ENCODE measurements around the gene SPOP.

Gene SPOP

GRCh38 chr17:49694847-49695697 is 17.2 kb upstream of the SPOP start:
- Histone ChIP-seq H3K27me3 (ENCODE audit: control insufficient read depth in 1 of 2, insufficient read depth in 2 of 2, low read length in 2 of 2) (no peaks in the 10 kb centered on the region), H3K36me3 (ENCODE audit: insufficient read depth, low read length) (peaks cover 3% of the 10 kb centered on the region), H3K4me1 (ENCODE audit: insufficient read depth, low read length) (peaks cover 26% of the 10 kb centered on the region), H3K27ac (ENCODE audit: low read depth, low read length) (peak overlapping the region; percentile 31), H3K4me3 (ENCODE audit: low read depth in 1 of 2, low read length in 2 of 2) (peak overlapping the region; percentile 25 to 38), H3K9me3 (ENCODE audit: low read length) (no peaks in the 10 kb centered on the region), H3K9ac (ENCODE audit: low read length) (no peak overlapping the region)

- no peak overlapping the region for H3K4me3 ChIP-seq (ENCODE audit: low read depth in 1 of 2, low read length in 2 of 2)
- H3K27me3 ChIP-seq (ENCODE audit: control insufficient read depth in 1 of 2, insufficient read depth in 2 of 2, low read length in 2 of 2) = no peaks in the 10 kb centered on the region
- H3K27ac ChIP-seq (ENCODE audit: low read depth, low read length) = peak overlapping the region; percentile 80
- peaks cover 30% of the 10 kb centered on the region for H3K4me1 ChIP-seq (ENCODE audit: insufficient read depth, low read length)
- H3K9ac ChIP-seq (ENCODE audit: low read length) = peak overlapping the region; percentile 41
- H3K36me3 ChIP-seq (ENCODE audit: insufficient read depth, low read length) = no peaks in the 10 kb centered on the region
- no peaks in the 10 kb centered on the region for H3K9me3 ChIP-seq (ENCODE audit: low read length)
Observed at GRCh38 chr17:49692751-49693150, 14.9 kb upstream of the SPOP start.

GRCh38 chr17:49691677-49692191 is 13.8 kb upstream of the SPOP start:
- Histone ChIP-seq H3K36me3 (ENCODE audit: insufficient read depth, low read length) (no peaks in the 10 kb centered on the region), H3K4me1 (ENCODE audit: insufficient read depth, low read length) (peaks cover 33% of the 10 kb centered on the region), H3K9me3 (ENCODE audit: low read length) (no peaks in the 10 kb centered on the region), H3K27me3 (ENCODE audit: control insufficient read depth in 1 of 2, insufficient read depth in 2 of 2, low read length in 2 of 2) (no peaks in the 10 kb centered on the region), H3K4me3 (ENCODE audit: low read depth in 1 of 2, low read length in 2 of 2) (peak overlapping the region in 1 of 2 donors; percentile 17), H3K27ac (ENCODE audit: low read depth, low read length) (peak overlapping the region; percentile 80), H3K9ac (ENCODE audit: low read length) (peak overlapping the region; percentile 62)

GRCh38 chr17:49691086-49691676 is 13.3 kb upstream of the SPOP start:
- peaks cover 33% of the 10 kb centered on the region for H3K4me1 ChIP-seq (ENCODE audit: insufficient read depth, low read length)
- peak overlapping the region; percentile 80 for H3K27ac ChIP-seq (ENCODE audit: low read depth, low read length)
- H3K4me3 ChIP-seq (ENCODE audit: low read depth in 1 of 2, low read length in 2 of 2) = peak overlapping the region in 1 of 2 donors; percentile 17

GRCh38 chr17:49690256-49690655 is 12.4 kb upstream of the SPOP start:
- H3K9ac ChIP-seq (ENCODE audit: low read length) = no peak overlapping the region
- no peaks in the 10 kb centered on the region for H3K27me3 ChIP-seq (ENCODE audit: control insufficient read depth in 1 of 2, insufficient read depth in 2 of 2, low read length in 2 of 2)
- peak overlapping the region; percentile 80 for H3K27ac ChIP-seq (ENCODE audit: low read depth, low read length)
- no peak overlapping the region for H3K4me3 ChIP-seq (ENCODE audit: low read depth in 1 of 2, low read length in 2 of 2)
- no peaks in the 10 kb centered on the region for H3K9me3 ChIP-seq (ENCODE audit: low read length)
- H3K4me1 ChIP-seq (ENCODE audit: insufficient read depth, low read length) = peaks cover 31% of the 10 kb centered on the region
- no peaks in the 10 kb centered on the region for H3K36me3 ChIP-seq (ENCODE audit: insufficient read depth, low read length)

More at GRCh38 chr17:49691086-49691676, 13.3 kb upstream of the SPOP start:
- H3K9me3 ChIP-seq (ENCODE audit: low read length) = no peaks in the 10 kb centered on the region
- no peaks in the 10 kb centered on the region for H3K27me3 ChIP-seq (ENCODE audit: control insufficient read depth in 1 of 2, insufficient read depth in 2 of 2, low read length in 2 of 2)
- no peaks in the 10 kb centered on the region for H3K36me3 ChIP-seq (ENCODE audit: insufficient read depth, low read length)
- H3K9ac ChIP-seq (ENCODE audit: low read length) = peak overlapping the region; percentile 62

GRCh38 chr17:49688848-49689247 is 11.0 kb upstream of the SPOP start:
- H3K9me3 ChIP-seq (ENCODE audit: low read length) = no peaks in the 10 kb centered on the region
- H3K27me3 ChIP-seq (ENCODE audit: control insufficient read depth in 1 of 2, insufficient read depth in 2 of 2, low read length in 2 of 2) = no peaks in the 10 kb centered on the region
- H3K4me3 ChIP-seq (ENCODE audit: low read depth in 1 of 2, low read length in 2 of 2) = no peak overlapping the region
- peaks cover 25% of the 10 kb centered on the region for H3K4me1 ChIP-seq (ENCODE audit: insufficient read depth, low read length)
- H3K27ac ChIP-seq (ENCODE audit: low read depth, low read length) = peak overlapping the region; percentile 71
- no peak overlapping the region for H3K9ac ChIP-seq (ENCODE audit: low read length)
- no peaks in the 10 kb centered on the region for H3K36me3 ChIP-seq (ENCODE audit: insufficient read depth, low read length)

- Histone ChIP-seq H3K9me3 (ENCODE audit: low read length) (no peaks in the 10 kb centered on the region), H3K4me1 (ENCODE audit: insufficient read depth, low read length) (peaks cover 25% of the 10 kb centered on the region), H3K27me3 (ENCODE audit: control insufficient read depth in 1 of 2, insufficient read depth in 2 of 2, low read length in 2 of 2) (no peaks in the 10 kb centered on the region), H3K9ac (ENCODE audit: low read length) (no peak overlapping the region), H3K4me3 (ENCODE audit: low read depth in 1 of 2, low read length in 2 of 2) (no peak overlapping the region), H3K36me3 (ENCODE audit: insufficient read depth, low read length) (no peaks in the 10 kb centered on the region), H3K27ac (ENCODE audit: low read depth, low read length) (peak overlapping the region; percentile 71)
Observed at GRCh38 chr17:49687878-49688491, 10.1 kb upstream of the SPOP start.

- Histone ChIP-seq H3K27ac (ENCODE audit: low read depth, low read length) (no peak overlapping the region), H3K9ac (ENCODE audit: low read length) (no peak overlapping the region), H3K36me3 (ENCODE audit: insufficient read depth, low read length) (no peaks in the 10 kb centered on the region), H3K4me1 (ENCODE audit: insufficient read depth, low read length) (peaks cover 4% of the 10 kb centered on the region), H3K27me3 (ENCODE audit: control insufficient read depth in 1 of 2, insufficient read depth in 2 of 2, low read length in 2 of 2) (no peaks in the 10 kb centered on the region), H3K9me3 (ENCODE audit: low read length) (no peaks in the 10 kb centered on the region), H3K4me3 (ENCODE audit: low read depth in 1 of 2, low read length in 2 of 2) (no peak overlapping the region)
Observed at GRCh38 chr17:49681106-49681979, 3.4 kb upstream of the SPOP start.

GRCh38 chr17:49680314-49680713 is 2.4 kb upstream of the SPOP start:
- Histone ChIP-seq H3K36me3 (ENCODE audit: insufficient read depth, low read length) (no peaks in the 10 kb centered on the region), H3K9me3 (ENCODE audit: low read length) (no peaks in the 10 kb centered on the region), H3K4me1 (ENCODE audit: insufficient read depth, low read length) (peaks cover 8% of the 10 kb centered on the region), H3K9ac (ENCODE audit: low read length) (no peak overlapping the region), H3K27me3 (ENCODE audit: control insufficient read depth in 1 of 2, insufficient read depth in 2 of 2, low read length in 2 of 2) (no peaks in the 10 kb centered on the region), H3K4me3 (ENCODE audit: low read depth in 1 of 2, low read length in 2 of 2) (no peak overlapping the region), H3K27ac (ENCODE audit: low read depth, low read length) (no peak overlapping the region)

GRCh38 chr17:49677134-49677932 is 564 bp downstream of the SPOP start:
- Histone ChIP-seq H3K4me3 (ENCODE audit: low read depth in 1 of 2, low read length in 2 of 2) (peak overlapping the region; percentile 71 to 82), H3K27ac (ENCODE audit: low read depth, low read length) (peak overlapping the region; percentile 97), H3K9ac (ENCODE audit: low read length) (peak overlapping the region; percentile 80), H3K9me3 (ENCODE audit: low read length) (no peaks in the 10 kb centered on the region), H3K36me3 (ENCODE audit: insufficient read depth, low read length) (no peaks in the 10 kb centered on the region), H3K27me3 (ENCODE audit: control insufficient read depth in 1 of 2, insufficient read depth in 2 of 2, low read length in 2 of 2) (no peaks in the 10 kb centered on the region), H3K4me1 (ENCODE audit: insufficient read depth, low read length) (peaks cover 20% of the 10 kb centered on the region)

Data from muscle layer of colon (tissue), 2 donors.